Uterus (tissue), 4 donors: ENCODE data around the gene GCK. TPM values are rescaled to one million over a fixed set of nuclear protein-coding genes. Genes with fewer than 3 reads are reported as not detected.
A peak's percentile ranks its signal among the peaks of the same experiment; 100 is the strongest.

Experiments
- DNase-seq, 2 donors: peaks; one replicate each; pipeline ENCODE4 v3.0.0-alpha.2; 2019 to 2020
- H3K27ac ChIP-seq, 2 donors: fragments of 200-600 bp; sonication (generic); 1 replicate in 1 of 2; 2 replicates in 1 of 2; pipeline ENCODE4 v1.5.1; 2016 to 2018
- H3K27me3 ChIP-seq, 2 donors: fragments of 200-600 bp; sonication (generic); one replicate each; pipeline ENCODE4 v1.5.1; 2018 to 2019; ENCODE audit warnings: control low read depth in 1 of 2
- H3K36me3 ChIP-seq, 2 donors: fragments of 200-600 bp; sonication (generic); one replicate each; pipeline ENCODE4 v1.5.1; 2019; ENCODE audit warnings: control low read depth in 1 of 2
- H3K4me1 ChIP-seq, 2 donors: fragments of 200-600 bp; sonication (generic); one replicate each; pipeline ENCODE4 v1.5.1; 2018 to 2019; ENCODE audit warnings: control low read depth in 1 of 2
- H3K4me3 ChIP-seq, 2 donors: fragments of 200-600 bp; sonication (generic); 1 replicate in 1 of 2; 2 replicates in 1 of 2; pipeline ENCODE4 v1.5.1; 2018 to 2019; ENCODE audit warnings: mild to moderate bottlenecking in 1 of 2
- H3K9me3 ChIP-seq, 2 donors: fragments of 200-600 bp; sonication (generic); one replicate each; pipeline ENCODE4 v1.5.1; 2019; ENCODE audit warnings: control low read depth in 1 of 2
- CTCF ChIP-seq, 4 experiments: fragments of 200-600 bp in 2 of 4; fragments of 450-650 bp in 2 of 4; sonication (generic) in 2 of 4; IDR thresholded peaks; one replicate each; pipeline ENCODE4 v1.5.1; 2016 to 2019; ENCODE audit warnings: antibody characterized with exemption in 4 of 4, mild to moderate bottlenecking in 2 of 4, moderate library complexity in 1 of 4
- POLR2A ChIP-seq, 2 donors: fragments of 450-650 bp; IDR thresholded peaks; one replicate each; pipeline ENCODE4 v1.6.1; 2016; ENCODE audit warnings: antibody characterized with exemption in 2 of 2, mild to moderate bottlenecking in 1 of 2, moderate library complexity in 1 of 2
- intact Hi-C: fragments of 100-400 bp; cut with DNase I; formaldehyde crosslinking; loops from one replicate; pipeline ENCODE4 v1.15.1; 2023; ENCODE audit warnings: low total_unique reads
- total RNA-seq, 4 donors: library from RNA; depleted of rRNA in 3 of 4; stranded (reverse); fragments of >200 nt in 3 of 4; gene quantifications; one replicate each; pipeline versions ENCODE4 v1.1.0 to v1.2.4, GENCODE V29; 2014 to 2023
- donor health status: DM: yes; HTN: yes; CAD: no.

The GCK gene
- total RNA-seq, 4 donors from 2014 or later, result 0.29 to 2.6 (median 1.8) TPM; not detected in 1

- Histone ChIP-seq H3K9me3 (no peaks in the 10 kb centered on the region), H3K27ac (no peak overlapping the region), H3K4me1 (peaks cover 0 to 5% of the 10 kb centered on the region in 2 donors), H3K27me3 (no peaks in the 10 kb centered on the region), H3K36me3 (no peaks in the 10 kb centered on the region), H3K4me3 (peak overlapping the region; percentile 10 to 33)
- peak in 1 of 2 donors; percentile 27 for DNase-seq
- no peak for TF ChIP-seq POLR2A (IDR thresholded peaks at IDR 0.05)
- no peak for TF ChIP-seq CTCF (IDR thresholded peaks at IDR 0.05)
- intact Hi-C loops, result no loop called here
Observed at GRCh38 chr7:44145479-44145968, 43.7 kb downstream of the GCK start.

GRCh38 chr7:44144968-44145478 lies 44.2 kb downstream of the GCK start:
- intact Hi-C loops, result no loop called here
- no peak overlapping the region for H3K4me3 ChIP-seq
- H3K27ac ChIP-seq, result no peak overlapping the region
- TF ChIP-seq CTCF (IDR thresholded peaks at IDR 0.05) (no peak), POLR2A (IDR thresholded peaks at IDR 0.05) (no peak)
- no peaks in the 10 kb centered on the region for H3K9me3 ChIP-seq
- no peaks in the 10 kb centered on the region for H3K36me3 ChIP-seq
- H3K27me3 ChIP-seq, result no peaks in the 10 kb centered on the region
- peaks cover 0 to 5% of the 10 kb centered on the region in 2 donors for H3K4me1 ChIP-seq
- DNase-seq, result no peak

GRCh38 chr7:44144426-44144967 lies 44.7 kb downstream of the GCK start:
- DNase-seq, result peak in 1 of 2 donors; percentile 4
- H3K27me3 ChIP-seq, result no peaks in the 10 kb centered on the region
- peaks cover 0 to 5% of the 10 kb centered on the region in 2 donors for H3K4me1 ChIP-seq
- intact Hi-C loops, result no loop called here
- no peak overlapping the region for H3K27ac ChIP-seq
- H3K36me3 ChIP-seq, result no peaks in the 10 kb centered on the region
- H3K9me3 ChIP-seq, result no peaks in the 10 kb centered on the region
- H3K4me3 ChIP-seq, result no peak overlapping the region
- TF ChIP-seq POLR2A (IDR thresholded peaks at IDR 0.05) (no peak), CTCF (IDR thresholded peaks at IDR 0.05) (no peak)

- Histone ChIP-seq H3K4me3 (no peak overlapping the region), H3K27me3 (no peaks in the 10 kb centered on the region), H3K27ac (no peak overlapping the region), H3K4me1 (peaks cover 0 to 5% of the 10 kb centered on the region in 2 donors), H3K9me3 (no peaks in the 10 kb centered on the region), H3K36me3 (no peaks in the 10 kb centered on the region)
- intact Hi-C loops, result no loop called here
- peak in 1 of 2 donors; percentile 6 for DNase-seq
- no peak for TF ChIP-seq POLR2A (IDR thresholded peaks at IDR 0.05)
- TF ChIP-seq CTCF (IDR thresholded peaks at IDR 0.05), result no peak
Observed at GRCh38 chr7:44143646-44144250, 45.5 kb downstream of the GCK start.

GRCh38 chr7:44142028-44142427 lies 47.2 kb downstream of the GCK start:
- Histone ChIP-seq H3K27me3 (no peaks in the 10 kb centered on the region), H3K27ac (no peak overlapping the region), H3K4me3 (no peak overlapping the region), H3K36me3 (no peaks in the 10 kb centered on the region), H3K9me3 (no peaks in the 10 kb centered on the region), H3K4me1 (peaks cover 0 to 5% of the 10 kb centered on the region in 2 donors)
- no peak for TF ChIP-seq POLR2A (IDR thresholded peaks at IDR 0.05)
- no peak for TF ChIP-seq CTCF (IDR thresholded peaks at IDR 0.05)
- intact Hi-C loops, result no loop called here
- no peak for DNase-seq
